Muscle of leg (tissue), 11 donors: Measurements from ENCODE around the gene ERN1. TPM values are rescaled to one million over a fixed set of nuclear protein-coding genes. Genes with fewer than 3 reads are reported as not detected.

Source experiments
- DNase-seq: peaks from one replicate; pipeline ENCODE4 v3.0.0; 2013
- H3K27ac ChIP-seq: one replicate; pipeline ENCODE4 v1.5.1; 2013; ENCODE audit warnings: mild to moderate bottlenecking, low read length, control low read depth
- H3K27me3 ChIP-seq: one replicate; pipeline ENCODE4 v1.6.1; 2013; ENCODE audit warnings: low read length; ENCODE audit not compliant: control insufficient read depth, insufficient read depth
- H3K36me3 ChIP-seq: one replicate; pipeline ENCODE4 v1.6.1; 2013; ENCODE audit warnings: low read length; ENCODE audit not compliant: control insufficient read depth, insufficient read depth
- H3K4me1 ChIP-seq: one replicate; pipeline ENCODE4 v1.6.1; 2013; ENCODE audit warnings: low read length; ENCODE audit not compliant: control insufficient read depth, insufficient read depth
- H3K4me3 ChIP-seq: one replicate; pipeline ENCODE4 v1.5.1; 2013; ENCODE audit warnings: low read length, control low read depth
- H3K9me3 ChIP-seq: replicated peaks from 2 replicates; pipeline ENCODE4 v1.6.1; 2013; ENCODE audit warnings: low read depth, low read length; ENCODE audit not compliant: control insufficient read depth
- WGBS: methylation state at CpG from one replicate; pipeline ENCODE4 v1.1.5; 2013; ENCODE audit warnings: missing lambda C conversion rate; ENCODE audit not compliant: insufficient coverage; 5-methylcytosine and 5-hydroxymethylcytosine counted together
- polyA plus RNA-seq, 8 donors: library from polyadenylated mRNA; unstranded; fragments of 120-200 nt; gene quantifications; one replicate each; pipeline versions ENCODE4 v1.2.1 to v1.2.3, GENCODE V29; 2013; ENCODE audit warnings: inconsistent platforms in 1 of 8, low replicate concordance in 1 of 8; ENCODE audit not compliant: insufficient read length in 8 of 8, insufficient read depth in 1 of 8
- total RNA-seq: library from RNA; stranded (reverse); fragments of 120-200 nt; gene quantifications from one replicate; pipeline ENCODE4 v1.2.4, GENCODE V29; 2013

Gene ERN1
- total and polyA plus RNA-seq, 9 donors = 3.4 to 5.7 (median 4.8) TPM

- Histone ChIP-seq H3K36me3 (peaks cover 24% of the 10 kb centered on the region), H3K4me3 (no peak overlapping the region), H3K9me3 (no peaks in the 10 kb centered on the region), H3K27me3 (no peaks in the 10 kb centered on the region), H3K4me1 (peaks cover 51% of the 10 kb centered on the region), H3K27ac (peak overlapping the region; percentile 21)
- 70% methylated on average over 2 of the region's 7 CpGs for WGBS
- no peak for DNase-seq
Measured at GRCh38 chr17:64152428-64153125, 22.6 kb upstream of the ERN1 start.

GRCh38 chr17:64151016-64151368 lies 21.0 kb upstream of the ERN1 start:
- Histone ChIP-seq H3K27me3 (no peaks in the 10 kb centered on the region), H3K4me3 (no peak overlapping the region), H3K27ac (no peak overlapping the region), H3K4me1 (peaks cover 46% of the 10 kb centered on the region), H3K9me3 (no peaks in the 10 kb centered on the region), H3K36me3 (peaks cover 32% of the 10 kb centered on the region)
- no CpG with 5 or more reads among the region's 1 CpG for WGBS
- no peak for DNase-seq

- no peaks in the 10 kb centered on the region for H3K27me3 ChIP-seq
- H3K4me3 ChIP-seq = no peak overlapping the region
- H3K27ac ChIP-seq = no peak overlapping the region
- no peak for DNase-seq
- peaks cover 32% of the 10 kb centered on the region for H3K36me3 ChIP-seq
- WGBS = 71% methylated on average over 3 of the region's 5 CpGs
- H3K9me3 ChIP-seq = no peaks in the 10 kb centered on the region
- peaks cover 41% of the 10 kb centered on the region for H3K4me1 ChIP-seq
Measured at GRCh38 chr17:64150237-64151015, 20.5 kb upstream of the ERN1 start.

GRCh38 chr17:64149196-64149595 lies 19.3 kb upstream of the ERN1 start:
- no peak overlapping the region for H3K27ac ChIP-seq

GRCh38 chr17:64148699-64149098 lies 18.8 kb upstream of the ERN1 start:
- Histone ChIP-seq H3K27ac (peak overlapping the region; percentile 39), H3K9me3 (no peaks in the 10 kb centered on the region), H3K27me3 (no peaks in the 10 kb centered on the region), H3K4me1 (peaks cover 28% of the 10 kb centered on the region), H3K36me3 (peaks cover 30% of the 10 kb centered on the region), H3K4me3 (no peak overlapping the region)
- peak; percentile 54 for DNase-seq
- 67% methylated on average over 1 of the region's 4 CpGs for WGBS

More at GRCh38 chr17:64149196-64149595, 19.3 kb upstream of the ERN1 start:
- peaks cover 32% of the 10 kb centered on the region for H3K36me3 ChIP-seq
- DNase-seq = no peak
- 96% methylated on average over 3 of the region's 6 CpGs for WGBS
- no peaks in the 10 kb centered on the region for H3K9me3 ChIP-seq
- no peak overlapping the region for H3K4me3 ChIP-seq
- H3K27me3 ChIP-seq = no peaks in the 10 kb centered on the region
- H3K4me1 ChIP-seq = peaks cover 28% of the 10 kb centered on the region

- Histone ChIP-seq H3K4me3 (no peak overlapping the region), H3K27ac (peak overlapping the region; percentile 23), H3K36me3 (peaks cover 26% of the 10 kb centered on the region), H3K4me1 (peaks cover 28% of the 10 kb centered on the region), H3K9me3 (no peaks in the 10 kb centered on the region), H3K27me3 (no peaks in the 10 kb centered on the region)
- WGBS = 80% methylated on average over 1 of the region's 8 CpGs
- peak; percentile 71 for DNase-seq
Measured at GRCh38 chr17:64148017-64148631, 18.2 kb upstream of the ERN1 start.

GRCh38 chr17:64147110-64148016 lies 17.4 kb upstream of the ERN1 start:
- whole genome bisulfite sequencing = 53% methylated on average over 3 of the region's 15 CpGs
- Histone ChIP-seq H3K9me3 (no peaks in the 10 kb centered on the region), H3K27me3 (no peaks in the 10 kb centered on the region), H3K36me3 (peaks cover 20% of the 10 kb centered on the region), H3K27ac (peak overlapping the region; percentile 97), H3K4me1 (peaks cover 22% of the 10 kb centered on the region), H3K4me3 (peak overlapping the region; percentile 83)
- no peak for DNase-seq

GRCh38 chr17:64146418-64147109 lies 16.6 kb upstream of the ERN1 start:
- peak; percentile 88 for DNase-seq
- peak overlapping the region; percentile 97 for H3K27ac ChIP-seq
- peaks cover 20% of the 10 kb centered on the region for H3K36me3 ChIP-seq
- WGBS = under 1% methylated on average over 27 of the region's 34 CpGs
- H3K4me3 ChIP-seq = peak overlapping the region; percentile 83
- peaks cover 20% of the 10 kb centered on the region for H3K4me1 ChIP-seq
- H3K9me3 ChIP-seq = no peaks in the 10 kb centered on the region
- H3K27me3 ChIP-seq = no peaks in the 10 kb centered on the region

GRCh38 chr17:64145751-64146417 lies 15.9 kb upstream of the ERN1 start:
- Histone ChIP-seq H3K36me3 (peaks cover 18% of the 10 kb centered on the region), H3K27ac (peak overlapping the region; percentile 97), H3K4me1 (peaks cover 20% of the 10 kb centered on the region), H3K9me3 (no peaks in the 10 kb centered on the region), H3K4me3 (peak overlapping the region; percentile 83), H3K27me3 (no peaks in the 10 kb centered on the region)
- WGBS = under 1% methylated on average over 47 of the region's 51 CpGs
- DNase-seq = peak; percentile 100
